ENCODE measurements around the gene WDR26. TPM values are rescaled to one million over a fixed set of nuclear protein-coding genes. Genes with fewer than 3 reads are reported as not detected.
"Not testable (repeated sequence)": the region's sequence is repeated elsewhere in the genome, so short reads cannot be mapped to it uniquely, and the experiment has no call there.

The WDR26 gene
- 79.5 to 84.0 TPM (median 81.5 TPM) in 3 replicates for total RNA-seq
- long read RNA-seq, full-length matches to known transcripts, result 2 of 12 reads
- long read RNA-seq, partial matches to known transcripts, result 4 of 12 reads
- long read RNA-seq, other reads (novel, unspliced or antisense), result 6 of 12 reads

GRCh38 chr1:224434691-224435317 is at the start of gene WDR26:
TSS of gene WDR26 (minus strand) at chr1:224434797.
- no peaks in the 10 kb centered on the region for H3K9me3 Mint-ChIP-seq (ENCODE audit: low read depth)
- TF ChIP-seq CTCF (IDR thresholded peaks at IDR 0.05), result peak; percentile 58
- DNase-seq (ENCODE audit: low spot score), result no peak
- no peaks in the 10 kb centered on the region for H3K27me3 Mint-ChIP-seq (ENCODE audit: low read depth)
- H3K36me3 Mint-ChIP-seq (ENCODE audit: low read depth), result peaks cover 2% of the 10 kb centered on the region
- H3K4me3 Mint-ChIP-seq (ENCODE audit: unreplicated experiment), result peak within 1 kb of the TSS; percentile 94
- H3K27ac Mint-ChIP-seq (ENCODE audit: unreplicated experiment), result peak within 1 kb of the TSS; percentile 99
- peaks cover 51% of the 10 kb centered on the region for H3K4me1 Mint-ChIP-seq (ENCODE audit: low read depth)

DNA sequence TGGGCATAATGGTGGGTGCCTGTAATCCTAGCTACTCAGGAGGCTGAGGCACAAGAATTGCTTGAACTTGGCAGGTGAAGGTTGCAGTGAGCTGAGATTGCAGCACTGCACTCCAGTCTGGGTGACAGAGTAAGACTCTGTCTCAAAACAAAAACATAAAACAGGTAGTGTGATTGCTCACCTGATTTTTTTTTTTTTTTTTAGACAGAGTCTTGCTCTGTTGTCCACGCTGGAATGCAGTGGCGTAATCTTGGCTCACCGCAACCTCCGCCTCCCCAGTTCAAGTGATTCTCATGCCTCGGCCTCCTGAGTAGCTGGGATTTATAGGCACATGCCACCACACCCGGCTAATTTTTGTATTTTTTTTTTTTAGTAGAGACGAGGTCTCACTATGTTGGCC is 48.6 kb upstream of the WDR26 start:
- not testable (repeated sequence) for H3K4me3 Mint-ChIP-seq (ENCODE audit: unreplicated experiment); DNase-seq (ENCODE audit: low spot score); H3K36me3 Mint-ChIP-seq (ENCODE audit: low read depth); H3K4me1 Mint-ChIP-seq (ENCODE audit: low read depth); H3K27me3 Mint-ChIP-seq (ENCODE audit: low read depth); H3K27ac Mint-ChIP-seq (ENCODE audit: unreplicated experiment)
- H3K9me3 Mint-ChIP-seq (ENCODE audit: low read depth), result peaks cover 11% of the 10 kb centered on the region

GRCh38 chr1:224482619-224483018 is 48.0 kb upstream of the WDR26 start:
- H3K27me3 Mint-ChIP-seq (ENCODE audit: low read depth), result no peaks in the 10 kb centered on the region
- H3K9me3 Mint-ChIP-seq (ENCODE audit: low read depth), result peaks cover 16% of the 10 kb centered on the region
- no peak overlapping the region for H3K4me3 Mint-ChIP-seq (ENCODE audit: unreplicated experiment)
- no peak for TF ChIP-seq CTCF (IDR thresholded peaks at IDR 0.05)
- H3K4me1 Mint-ChIP-seq (ENCODE audit: low read depth), result peaks cover 4% of the 10 kb centered on the region
- H3K36me3 Mint-ChIP-seq (ENCODE audit: low read depth), result peaks cover 5% of the 10 kb centered on the region
- no peak for DNase-seq (ENCODE audit: low spot score)
- H3K27ac Mint-ChIP-seq (ENCODE audit: unreplicated experiment), result no peak overlapping the region

GRCh38 chr1:224481601-224482000 is 47.0 kb upstream of the WDR26 start:
- no peak overlapping the region for H3K27ac Mint-ChIP-seq (ENCODE audit: unreplicated experiment)
- peaks cover 5% of the 10 kb centered on the region for H3K36me3 Mint-ChIP-seq (ENCODE audit: low read depth)
- no peak for TF ChIP-seq CTCF (IDR thresholded peaks at IDR 0.05)
- H3K27me3 Mint-ChIP-seq (ENCODE audit: low read depth), result no peaks in the 10 kb centered on the region
- peaks cover 22% of the 10 kb centered on the region for H3K9me3 Mint-ChIP-seq (ENCODE audit: low read depth)
- no peaks in the 10 kb centered on the region for H3K4me1 Mint-ChIP-seq (ENCODE audit: low read depth)
- DNase-seq (ENCODE audit: low spot score), result no peak
- H3K4me3 Mint-ChIP-seq (ENCODE audit: unreplicated experiment), result no peak overlapping the region

DNA sequence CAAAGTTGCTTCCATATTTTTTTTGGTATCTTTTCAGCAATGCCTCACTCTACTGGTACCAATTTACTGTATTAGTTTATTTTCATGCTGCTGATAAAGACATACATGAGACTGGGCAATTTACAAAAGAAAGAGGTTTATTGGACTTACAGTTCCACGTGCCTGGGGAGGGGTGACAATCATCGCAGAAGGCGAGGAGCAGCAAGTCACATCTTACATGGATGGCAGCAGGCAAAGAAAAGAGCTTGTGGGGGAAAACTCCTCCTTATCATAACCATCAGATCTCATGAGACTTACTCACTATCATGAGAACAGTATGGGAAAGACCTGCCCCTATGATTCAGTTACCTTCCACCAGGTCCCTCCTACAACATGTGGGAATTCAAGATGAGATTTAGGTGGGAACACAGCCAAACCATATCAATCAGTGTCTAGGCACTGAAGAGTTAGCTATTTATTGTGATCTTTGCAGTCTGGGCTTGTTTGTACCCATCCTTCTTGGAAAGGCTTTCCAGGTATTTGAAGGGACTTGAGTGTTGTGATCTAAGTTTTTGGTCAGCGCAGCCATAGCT is 46.4 kb upstream of the WDR26 start:
- not testable (repeated sequence) for H3K27me3 Mint-ChIP-seq (ENCODE audit: low read depth); H3K36me3 Mint-ChIP-seq (ENCODE audit: low read depth); DNase-seq (ENCODE audit: low spot score); H3K4me3 Mint-ChIP-seq (ENCODE audit: unreplicated experiment); H3K4me1 Mint-ChIP-seq (ENCODE audit: low read depth); H3K27ac Mint-ChIP-seq (ENCODE audit: unreplicated experiment)
- H3K9me3 Mint-ChIP-seq (ENCODE audit: low read depth), result peaks cover 26% of the 10 kb centered on the region

- not testable (repeated sequence) for H3K27me3 Mint-ChIP-seq (ENCODE audit: low read depth); H3K27ac Mint-ChIP-seq (ENCODE audit: unreplicated experiment); DNase-seq (ENCODE audit: low spot score); H3K36me3 Mint-ChIP-seq (ENCODE audit: low read depth); H3K4me3 Mint-ChIP-seq (ENCODE audit: unreplicated experiment); H3K4me1 Mint-ChIP-seq (ENCODE audit: low read depth)
- peaks cover 26% of the 10 kb centered on the region for H3K9me3 Mint-ChIP-seq (ENCODE audit: low read depth)
Observed at GRCh38 chr1:224480200-224480599, 45.6 kb upstream of the WDR26 start.

Measured in chondrocyte (in vitro differentiated cells).